ENCODE data around the gene PLD4. TPM values are rescaled to one million over a fixed set of nuclear protein-coding genes. Genes with fewer than 3 reads are reported as not detected.

The PLD4 gene
- total RNA-seq, 1 donor from 2014 or later: 0.21 TPM

- H3K27ac Mint-ChIP-seq: no peak overlapping the region
- H3K4me1 Mint-ChIP-seq (ENCODE audit: low read depth): peaks cover 5% of the 10 kb centered on the region
- DNase-seq (ENCODE audit: low spot score): no peak
- peaks cover 4% of the 10 kb centered on the region for H3K27me3 Mint-ChIP-seq (ENCODE audit: insufficient read depth)
- no peaks in the 10 kb centered on the region for H3K9me3 Mint-ChIP-seq
- intact Hi-C loops (cut with micrococcal nuclease): loop anchor here (5.0 kb wide), 1 partner anchor 46 kb away; the partner anchor contains the start of gene AHNAK2
- peaks cover 2% of the 10 kb centered on the region for H3K36me3 Mint-ChIP-seq (ENCODE audit: low read depth)
- H3K4me3 Mint-ChIP-seq: no peak overlapping the region
Measured at GRCh38 chr14:104931304-104931770, 6.7 kb downstream of the PLD4 start.

DNA sequence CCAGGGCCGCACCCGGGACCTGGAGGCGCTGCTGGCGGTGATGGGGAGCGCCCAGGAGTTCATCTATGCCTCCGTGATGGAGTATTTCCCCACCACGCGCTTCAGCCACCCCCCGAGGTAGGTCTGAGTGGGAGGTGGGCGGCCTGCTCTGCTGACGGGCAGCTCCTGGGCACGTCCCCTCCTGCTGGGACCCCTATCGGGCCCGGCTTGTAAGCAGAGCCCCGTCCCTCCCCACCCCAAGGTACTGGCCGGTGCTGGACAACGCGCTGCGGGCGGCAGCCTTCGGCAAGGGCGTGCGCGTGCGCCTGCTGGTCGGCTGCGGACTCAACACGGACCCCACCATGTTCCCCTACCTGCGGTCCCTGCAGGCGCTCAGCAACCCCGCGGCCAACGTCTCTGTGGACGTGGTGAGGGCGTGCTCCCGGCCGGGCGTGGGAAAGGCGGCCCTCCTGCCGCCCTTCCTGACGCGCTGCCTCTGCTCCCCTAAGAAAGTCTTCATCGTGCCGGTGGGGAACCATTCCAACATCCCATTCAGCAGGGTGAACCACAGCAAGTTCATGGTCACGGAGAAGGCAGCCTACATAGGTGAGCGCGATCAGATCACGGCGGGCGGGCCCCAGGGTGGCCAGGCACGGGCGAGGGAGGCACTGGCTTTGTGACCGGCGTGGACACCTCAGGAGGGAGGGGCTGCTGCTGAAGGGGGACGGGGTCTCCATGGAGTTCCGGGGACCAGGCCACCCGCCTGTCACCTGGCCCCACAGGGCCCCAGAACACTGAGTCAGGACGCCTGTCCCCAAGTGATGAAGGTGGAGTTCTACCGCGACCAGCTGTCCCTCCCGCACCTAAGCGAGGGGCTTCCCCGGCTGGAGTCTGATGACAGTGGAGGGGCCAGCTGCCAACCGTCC is 7.3 kb downstream of the PLD4 start:
- Mint-ChIP-seq H3K4me1 (ENCODE audit: low read depth) (peaks cover 5% of the 10 kb centered on the region), H3K27ac (no peak overlapping the region), H3K36me3 (ENCODE audit: low read depth) (peaks cover 2% of the 10 kb centered on the region), H3K9me3 (no peaks in the 10 kb centered on the region), H3K4me3 (no peak overlapping the region), H3K27me3 (ENCODE audit: insufficient read depth) (peaks cover 4% of the 10 kb centered on the region)
- DNase-seq (ENCODE audit: low spot score): no peak
- intact Hi-C loops (cut with micrococcal nuclease): loop anchor here (5.0 kb wide), 1 partner anchor 45 kb away; the partner anchor contains the start of gene AHNAK2

GRCh38 chr14:104932676-104933631 is 8.3 kb downstream of the PLD4 start:
- intact Hi-C loops (cut with micrococcal nuclease): loop anchor here (1.0 to 5.0 kb wide), 3 partner anchors 44 to 558 kb away; partner anchors contain the start of genes AHNAK2 and TEDC1
- DNase-seq (ENCODE audit: low spot score): peak; percentile 84
- Mint-ChIP-seq H3K9me3 (no peaks in the 10 kb centered on the region), H3K36me3 (ENCODE audit: low read depth) (peaks cover 2% of the 10 kb centered on the region), H3K27ac (no peak overlapping the region), H3K4me3 (peak overlapping the region; percentile 49), H3K4me1 (ENCODE audit: low read depth) (peaks cover 5% of the 10 kb centered on the region), H3K27me3 (ENCODE audit: insufficient read depth) (peaks cover 7% of the 10 kb centered on the region)

- DNase-seq (ENCODE audit: low spot score): no peak
- Mint-ChIP-seq H3K27ac (peak overlapping the region; percentile 65), H3K36me3 (ENCODE audit: low read depth) (peaks cover 2% of the 10 kb centered on the region), H3K4me3 (peak overlapping the region; percentile 87), H3K27me3 (ENCODE audit: insufficient read depth) (peaks cover 7% of the 10 kb centered on the region), H3K4me1 (ENCODE audit: low read depth) (peaks cover 5% of the 10 kb centered on the region), H3K9me3 (no peaks in the 10 kb centered on the region)
- intact Hi-C loops (cut with micrococcal nuclease): loop anchor here (1.0 to 5.0 kb wide), 4 partner anchors 37 to 557 kb away; partner anchors contain the start of genes AHNAK2 and TEDC1
Measured at GRCh38 chr14:104933746-104934733, 9.4 kb downstream of the PLD4 start.

- intact Hi-C loops (cut with micrococcal nuclease): loop anchor here (2.0 kb wide), 1 partner anchor 38 kb away; no protein-coding TSS in a partner anchor
- Mint-ChIP-seq H3K9me3 (no peaks in the 10 kb centered on the region), H3K27ac (no peak overlapping the region), H3K4me1 (ENCODE audit: low read depth) (peaks cover 5% of the 10 kb centered on the region), H3K27me3 (ENCODE audit: insufficient read depth) (peaks cover 7% of the 10 kb centered on the region), H3K36me3 (ENCODE audit: low read depth) (peaks cover 2% of the 10 kb centered on the region), H3K4me3 (peak overlapping the region; percentile 87)
- no peak for DNase-seq (ENCODE audit: low spot score)
Measured at GRCh38 chr14:104935026-104935650, 10.5 kb downstream of the PLD4 start.

DNA sequence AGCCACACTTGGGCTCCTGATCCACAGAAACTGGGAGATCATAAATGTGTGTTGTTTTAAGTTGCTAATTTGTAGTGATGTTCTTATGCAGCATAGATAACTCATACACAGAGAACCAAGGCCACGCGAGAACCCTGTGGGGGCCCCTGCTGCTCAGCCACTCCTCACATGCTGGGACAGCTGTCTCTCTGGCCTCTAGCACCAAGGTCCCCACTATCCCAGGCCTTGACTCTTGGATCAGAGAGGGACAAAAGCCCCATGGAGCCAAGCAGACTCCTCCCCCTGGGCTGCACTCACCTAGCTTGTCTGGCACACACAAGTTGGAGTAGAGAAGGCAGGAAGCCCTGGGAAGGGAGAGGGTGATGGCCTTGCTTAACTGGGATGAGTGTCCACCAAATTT is 11.3 kb downstream of the PLD4 start:
- no peak overlapping the region for H3K27ac Mint-ChIP-seq

DNA sequence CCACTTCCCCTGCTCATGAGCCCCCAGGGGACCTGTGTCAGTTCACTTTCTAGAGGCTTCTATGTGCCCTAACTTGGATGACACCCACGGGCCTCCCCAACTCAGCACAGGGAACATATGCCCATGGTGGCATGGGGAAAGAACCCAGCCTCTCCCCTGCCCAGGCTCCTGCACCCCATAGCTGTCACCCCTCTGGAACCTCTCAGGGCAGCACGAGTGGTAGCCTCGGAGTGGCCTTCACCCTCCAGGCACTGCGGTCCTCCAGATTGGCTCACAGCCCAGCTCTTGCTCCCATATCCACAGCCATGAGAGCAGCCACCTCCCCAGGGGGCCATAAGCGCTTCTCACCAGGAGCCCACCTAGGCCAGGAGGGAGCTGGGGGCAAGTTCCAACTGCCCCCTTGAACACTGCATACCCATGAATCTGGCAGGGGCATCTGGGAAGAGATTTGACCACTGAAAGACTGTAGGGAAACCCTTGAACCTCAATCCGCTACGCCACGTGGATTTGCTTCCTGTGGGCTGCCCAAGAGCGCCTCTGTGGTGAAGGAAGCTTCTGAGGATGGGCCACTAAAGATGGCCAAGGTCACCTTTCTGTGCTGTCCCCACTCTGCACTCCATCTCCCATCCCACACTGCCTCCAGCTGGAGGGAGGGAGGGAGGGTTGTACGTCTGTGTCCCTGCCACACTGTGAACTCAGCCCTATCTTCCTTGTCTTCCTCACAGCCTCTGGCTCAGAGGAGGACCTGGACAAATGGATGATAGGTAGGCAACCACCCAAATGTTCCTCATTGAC is 11.9 kb downstream of the PLD4 start:
- Mint-ChIP-seq H3K9me3 (no peaks in the 10 kb centered on the region), H3K4me1 (ENCODE audit: low read depth) (peaks cover 5% of the 10 kb centered on the region), H3K27ac (no peak overlapping the region), H3K4me3 (no peak overlapping the region), H3K36me3 (ENCODE audit: low read depth) (peaks cover 2% of the 10 kb centered on the region), H3K27me3 (ENCODE audit: insufficient read depth) (peaks cover 11% of the 10 kb centered on the region)
- intact Hi-C loops (cut with micrococcal nuclease): no loop called here
- DNase-seq (ENCODE audit: low spot score): no peak

More for the DNA sequence above, 11.3 kb downstream of the PLD4 start:
- Mint-ChIP-seq H3K4me3 (no peak overlapping the region), H3K36me3 (ENCODE audit: low read depth) (peaks cover 2% of the 10 kb centered on the region), H3K27me3 (ENCODE audit: insufficient read depth) (peaks cover 11% of the 10 kb centered on the region), H3K4me1 (ENCODE audit: low read depth) (peaks cover 5% of the 10 kb centered on the region), H3K9me3 (no peaks in the 10 kb centered on the region)
- intact Hi-C loops (cut with micrococcal nuclease): loop anchor here (2.0 kb wide), 1 partner anchor 39 kb away; no protein-coding TSS in a partner anchor
- DNase-seq (ENCODE audit: low spot score): no peak

- intact Hi-C loops (cut with micrococcal nuclease): no loop called here
- Mint-ChIP-seq H3K27ac (no peak overlapping the region), H3K9me3 (no peaks in the 10 kb centered on the region), H3K27me3 (ENCODE audit: insufficient read depth) (peaks cover 11% of the 10 kb centered on the region), H3K4me3 (no peak overlapping the region), H3K36me3 (ENCODE audit: low read depth) (peaks cover 2% of the 10 kb centered on the region), H3K4me1 (ENCODE audit: low read depth) (peaks cover 5% of the 10 kb centered on the region)
- no peak for DNase-seq (ENCODE audit: low spot score)
Measured at GRCh38 chr14:104937161-104937560, 12.5 kb downstream of the PLD4 start.

DNA sequence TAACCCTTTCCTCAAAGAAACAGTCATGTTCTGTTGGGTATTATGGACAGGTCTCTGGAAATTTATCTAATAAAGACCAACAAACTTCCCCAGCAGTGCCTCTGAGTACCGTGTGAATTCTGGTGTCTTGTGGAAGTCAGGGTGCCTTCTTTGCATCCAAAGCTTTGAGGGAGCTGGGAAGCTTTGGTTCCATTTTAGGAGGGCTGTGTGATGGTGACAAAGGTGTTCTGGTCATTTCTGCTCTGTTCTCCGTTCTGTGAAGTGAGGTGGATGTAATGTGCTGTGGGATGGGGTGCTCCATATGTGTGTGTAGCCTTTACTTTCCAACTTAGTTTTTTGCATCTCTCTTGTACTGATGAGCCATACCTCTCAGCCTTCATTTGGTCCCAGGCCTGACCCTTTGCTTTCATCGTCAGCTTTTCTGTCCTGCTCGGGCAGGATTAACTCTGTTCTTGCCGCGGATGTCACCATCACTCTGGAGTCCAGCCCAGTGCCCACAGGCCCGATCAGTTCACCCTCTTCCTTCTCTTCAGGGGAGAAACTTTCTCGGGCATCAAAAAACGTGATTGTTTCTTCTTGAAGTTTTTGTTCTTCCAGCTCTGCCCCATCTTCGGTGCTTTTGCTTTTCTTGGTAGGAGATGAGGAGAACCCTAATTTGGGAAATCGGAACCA is 13.2 kb downstream of the PLD4 start:
- H3K27me3 Mint-ChIP-seq (ENCODE audit: insufficient read depth): peaks cover 11% of the 10 kb centered on the region
- intact Hi-C loops (cut with micrococcal nuclease): no loop called here
- no peak overlapping the region for H3K4me3 Mint-ChIP-seq
- H3K4me1 Mint-ChIP-seq (ENCODE audit: low read depth): peaks cover 5% of the 10 kb centered on the region
- H3K9me3 Mint-ChIP-seq: no peaks in the 10 kb centered on the region
- H3K36me3 Mint-ChIP-seq (ENCODE audit: low read depth): peaks cover 2% of the 10 kb centered on the region
- DNase-seq (ENCODE audit: low spot score): no peak
- no peak overlapping the region for H3K27ac Mint-ChIP-seq

DNA sequence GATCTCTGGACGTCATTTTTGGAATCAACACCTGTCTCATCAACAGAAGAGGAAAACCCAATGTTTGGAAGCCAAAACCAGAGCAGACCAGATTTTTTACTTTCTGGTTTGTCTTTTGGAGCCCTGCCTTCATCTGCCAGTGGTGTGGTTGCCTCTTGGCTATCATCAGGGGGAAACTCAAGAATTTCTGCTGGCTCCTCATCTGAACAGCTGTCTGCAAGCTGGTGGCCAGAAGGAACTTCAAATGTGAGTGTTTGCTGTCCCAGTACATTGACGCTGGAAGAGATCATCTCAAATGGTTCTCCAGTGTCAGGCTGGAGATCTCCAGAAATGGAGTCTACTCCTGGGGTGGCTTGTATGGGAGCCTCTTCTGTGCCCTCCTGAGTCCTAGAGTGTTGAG is 13.8 kb downstream of the PLD4 start:
- Mint-ChIP-seq H3K27ac (no peak overlapping the region), H3K4me1 (ENCODE audit: low read depth) (peaks cover 5% of the 10 kb centered on the region), H3K36me3 (ENCODE audit: low read depth) (peaks cover 2% of the 10 kb centered on the region), H3K27me3 (ENCODE audit: insufficient read depth) (peaks cover 11% of the 10 kb centered on the region), H3K9me3 (no peaks in the 10 kb centered on the region), H3K4me3 (no peak overlapping the region)
- DNase-seq (ENCODE audit: low spot score): no peak
- intact Hi-C loops (cut with micrococcal nuclease): no loop called here

Measured in activated T-helper 1 cell treated with anti-CD3 and anti-CD28 coated beads, Interleukin-12 subunit alpha, Interleukin-12 subunit beta, Interleukin-2, Interleukin-4 antibody, amounts not matched to agents 30 ng/mL and 10 ng/mL and 1 ng/mL, durations not matched to agents 14 hours and 24 hours and 36 hours (primary cell).